Measurements from ENCODE around the gene BNC2.

DNA sequence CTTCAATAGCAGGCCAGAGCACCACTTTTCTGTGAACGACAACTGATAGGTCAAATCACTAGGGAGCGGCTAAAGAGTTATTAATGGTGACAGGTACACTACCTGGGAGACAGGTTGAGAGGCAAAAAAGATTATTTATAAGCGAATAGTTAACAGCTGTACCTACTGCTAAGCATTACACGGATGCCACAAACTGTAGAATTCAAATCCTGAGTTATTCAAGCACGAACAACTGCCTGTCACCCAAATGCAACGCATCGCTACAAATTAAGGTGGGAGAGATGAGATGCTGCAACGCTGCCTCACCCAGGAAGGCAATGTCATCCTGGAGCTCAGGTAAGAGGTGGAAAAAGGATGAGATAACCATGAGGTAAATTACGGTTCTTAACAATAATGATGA lies 342.9 kb downstream of the BNC2 start:
- TF ChIP-seq POLR2A (IDR thresholded peaks at IDR 0.05): no peak
- TF ChIP-seq, protein P1, sequence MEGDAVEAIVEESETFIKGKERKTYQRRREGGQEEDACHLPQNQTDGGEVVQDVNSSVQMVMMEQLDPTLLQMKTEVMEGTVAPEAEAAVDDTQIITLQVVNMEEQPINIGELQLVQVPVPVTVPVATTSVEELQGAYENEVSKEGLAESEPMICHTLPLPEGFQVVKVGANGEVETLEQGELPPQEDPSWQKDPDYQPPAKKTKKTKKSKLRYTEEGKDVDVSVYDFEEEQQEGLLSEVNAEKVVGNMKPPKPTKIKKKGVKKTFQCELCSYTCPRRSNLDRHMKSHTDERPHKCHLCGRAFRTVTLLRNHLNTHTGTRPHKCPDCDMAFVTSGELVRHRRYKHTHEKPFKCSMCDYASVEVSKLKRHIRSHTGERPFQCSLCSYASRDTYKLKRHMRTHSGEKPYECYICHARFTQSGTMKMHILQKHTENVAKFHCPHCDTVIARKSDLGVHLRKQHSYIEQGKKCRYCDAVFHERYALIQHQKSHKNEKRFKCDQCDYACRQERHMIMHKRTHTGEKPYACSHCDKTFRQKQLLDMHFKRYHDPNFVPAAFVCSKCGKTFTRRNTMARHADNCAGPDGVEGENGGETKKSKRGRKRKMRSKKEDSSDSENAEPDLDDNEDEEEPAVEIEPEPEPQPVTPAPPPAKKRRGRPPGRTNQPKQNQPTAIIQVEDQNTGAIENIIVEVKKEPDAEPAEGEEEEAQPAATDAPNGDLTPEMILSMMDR (IDR thresholded peaks at IDR 0.05): no peak
